Activated CD4-positive, alpha-beta memory T cell treated with anti-CD3 and anti-CD28 coated beads, Interleukin-2, amount 10 ng/mL, durations not matched to agents 7 days and 5 days (primary cell): ENCODE results near the gene CLEC11A. TPM values are rescaled to one million over a fixed set of nuclear protein-coding genes. Genes with fewer than 3 reads are reported as not detected.

Experiments used
- CTCF ChIA-PET: fragments of 350-600 bp; sonication (Branson Sonifier 250); formaldehyde crosslinking; loops from one replicate; lab custom pipeline; 2021; ENCODE audit warnings: antibody characterized with exemption, inconsistent platforms; lab: Charles Lee
- POLR2A ChIA-PET: fragments of 350-600 bp; sonication (Branson Sonifier 250); formaldehyde crosslinking; loops from one replicate; lab custom pipeline; 2021; ENCODE audit warnings: antibody characterized with exemption; lab: Charles Lee
- DNase-seq: peaks from one replicate; pipeline ENCODE4 v3.0.0-alpha.2; 2020
- H3K27ac Mint-ChIP-seq: one replicate; pipeline ENCODE4 v1.8.0; 2021; ENCODE audit warnings: mild to moderate bottlenecking, mixed read lengths
- H3K27me3 Mint-ChIP-seq: one replicate; pipeline ENCODE4 v1.8.0; 2021; ENCODE audit warnings: mixed read lengths
- H3K36me3 Mint-ChIP-seq: one replicate; pipeline ENCODE4 v1.8.0; 2021; ENCODE audit warnings: low read depth, mixed read lengths
- H3K4me1 Mint-ChIP-seq: one replicate; pipeline ENCODE4 v1.8.0; 2021; ENCODE audit warnings: mixed read lengths
- H3K4me3 Mint-ChIP-seq: one replicate; pipeline ENCODE4 v1.8.0; 2021; ENCODE audit warnings: mild to moderate bottlenecking, mixed read lengths
- H3K9me3 Mint-ChIP-seq: one replicate; pipeline ENCODE4 v1.8.0; 2021; ENCODE audit warnings: mixed read lengths
- total RNA-seq, 2 experiments: library from RNA; stranded (reverse); gene quantifications; one replicate each; pipeline ENCODE4 v1.2.3, GENCODE V29; 2021

The CLEC11A gene
- total RNA-seq, 2 experiments from 2014 or later = 0.43 to 0.65 TPM

DNA sequence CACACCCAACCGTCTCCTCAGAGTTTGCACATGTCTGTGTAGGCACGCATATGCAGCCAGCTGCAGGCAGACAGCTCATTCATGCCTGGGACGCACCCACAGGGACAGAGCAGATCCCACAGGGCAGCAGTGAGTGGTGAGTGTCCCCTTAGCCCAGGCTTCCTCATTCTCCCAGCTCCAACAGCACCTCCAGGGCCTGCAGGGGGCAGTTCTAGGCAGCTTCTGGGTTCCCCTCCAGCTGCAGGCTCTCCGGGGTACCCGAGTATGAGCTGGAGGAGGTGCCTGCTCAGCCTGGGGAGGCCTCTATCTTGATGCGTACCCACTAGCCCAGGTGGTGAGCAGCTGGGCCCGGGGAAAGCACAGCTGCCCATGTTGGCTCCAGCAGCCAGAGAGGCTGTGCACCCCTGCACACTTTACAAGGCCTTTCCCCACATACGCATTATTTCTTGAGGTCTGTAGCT is 2.2 kb upstream of the CLEC11A start:
- Mint-ChIP-seq H3K27ac (no peak overlapping the region), H3K27me3 (peaks cover 48% of the 10 kb centered on the region), H3K36me3 (no peaks in the 10 kb centered on the region), H3K4me3 (no peak overlapping the region), H3K9me3 (no peaks in the 10 kb centered on the region), H3K4me1 (peaks cover 15% of the 10 kb centered on the region)
- DNase-seq = no peak
- POLR2A ChIA-PET = no interaction called here
- CTCF ChIA-PET = interaction anchor here (0.6 to 1.1 kb wide), 2 partner anchors 15 to 143 kb away, joined by 3 read pairs; no protein-coding TSS in a partner anchor

DNA sequence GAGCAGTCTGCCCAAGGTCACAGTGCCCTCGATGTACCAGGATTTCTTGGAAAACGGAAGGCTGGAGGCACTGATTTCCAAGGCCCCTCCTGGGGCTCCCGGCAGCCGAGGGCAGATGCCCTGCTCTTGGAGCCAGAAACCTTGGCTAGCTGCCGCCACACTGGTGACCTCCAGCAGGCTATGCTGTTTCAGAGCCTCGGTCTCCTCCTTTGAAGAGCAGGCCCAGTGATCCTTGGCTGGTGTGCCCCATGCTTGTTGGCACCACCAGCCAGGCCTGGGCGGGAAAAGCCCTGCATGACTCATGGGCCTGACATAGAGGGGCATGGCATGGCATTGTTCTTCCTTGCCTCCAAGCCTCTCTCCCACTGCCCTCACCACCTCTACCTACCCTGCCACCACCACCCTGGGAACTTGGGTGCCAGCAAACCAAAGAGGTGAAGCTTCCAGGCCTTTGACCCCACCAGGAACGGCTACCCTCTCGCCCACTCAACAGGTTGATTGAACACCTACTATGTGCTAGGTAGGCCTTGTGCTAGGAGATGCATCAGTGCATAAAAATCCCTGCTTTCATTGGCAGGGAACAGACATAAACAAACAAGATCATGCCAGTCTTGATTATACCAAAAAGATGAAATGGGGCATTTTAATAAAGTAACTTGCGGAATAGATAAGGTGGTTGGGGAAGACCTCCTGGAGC is 1.6 kb upstream of the CLEC11A start:
- H3K4me1 Mint-ChIP-seq = peaks cover 18% of the 10 kb centered on the region
- H3K27me3 Mint-ChIP-seq = peaks cover 48% of the 10 kb centered on the region
- no peak overlapping the region for H3K27ac Mint-ChIP-seq
- POLR2A ChIA-PET = no interaction called here
- CTCF ChIA-PET = interaction anchor here (0.6 to 1.1 kb wide), 2 partner anchors 15 to 142 kb away, joined by 3 read pairs; no protein-coding TSS in a partner anchor
- no peak for DNase-seq
- no peak overlapping the region for H3K4me3 Mint-ChIP-seq
- H3K9me3 Mint-ChIP-seq = no peaks in the 10 kb centered on the region
- no peaks in the 10 kb centered on the region for H3K36me3 Mint-ChIP-seq

GRCh38 chr19:50722201-50723013 is 757 bp upstream of the CLEC11A start:
- DNase-seq = no peak
- H3K4me1 Mint-ChIP-seq = peaks cover 18% of the 10 kb centered on the region
- no peaks in the 10 kb centered on the region for H3K9me3 Mint-ChIP-seq
- H3K27me3 Mint-ChIP-seq = peaks cover 46% of the 10 kb centered on the region
- CTCF ChIA-PET = interaction anchor here (1.0 kb wide), 1 partner anchor 61 kb away, joined by 7 read pairs; no protein-coding TSS in a partner anchor
- POLR2A ChIA-PET = no interaction called here
- H3K27ac Mint-ChIP-seq = no peak overlapping the region
- H3K36me3 Mint-ChIP-seq = no peaks in the 10 kb centered on the region
- no peak overlapping the region for H3K4me3 Mint-ChIP-seq

DNA sequence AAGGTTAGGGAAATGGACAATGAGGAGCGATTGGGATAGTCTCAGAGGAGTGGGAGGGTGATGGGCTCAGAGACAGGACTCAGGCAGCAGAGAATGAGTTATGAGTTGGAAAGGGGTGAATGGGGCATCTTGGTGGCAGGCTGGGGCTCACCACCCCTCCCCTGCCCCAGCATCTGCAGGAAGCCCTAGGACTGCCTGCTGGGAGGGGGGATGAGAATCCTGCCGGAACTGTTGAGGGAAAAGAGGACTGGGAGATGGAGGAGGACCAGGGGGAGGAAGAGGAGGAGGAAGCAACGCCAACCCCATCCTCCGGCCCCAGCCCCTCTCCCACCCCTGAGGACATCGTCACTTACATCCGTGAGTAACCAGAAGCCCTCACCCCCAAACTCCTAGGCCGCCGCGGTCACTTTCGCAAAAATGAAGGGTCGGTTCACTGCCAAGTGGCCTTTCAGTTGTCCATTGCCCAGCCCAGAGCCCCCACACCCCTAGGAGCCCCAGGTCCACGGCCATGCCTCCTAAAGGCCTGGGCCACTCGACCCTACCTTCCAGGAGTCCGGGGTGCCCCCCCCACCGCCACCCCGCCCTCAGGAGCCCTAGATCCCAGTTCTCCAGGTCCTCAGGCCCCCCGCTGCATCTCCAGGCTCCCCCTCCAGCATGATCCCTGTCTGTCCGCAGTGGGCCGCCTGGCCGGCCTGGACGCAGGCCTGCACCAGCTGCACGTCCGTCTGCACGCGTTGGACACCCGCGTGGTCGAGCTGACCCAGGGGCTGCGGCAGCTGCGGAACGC is 764 bp downstream of the CLEC11A start:
- Mint-ChIP-seq H3K4me3 (peak overlapping the region; percentile 7), H3K27ac (no peak overlapping the region), H3K36me3 (no peaks in the 10 kb centered on the region), H3K9me3 (no peaks in the 10 kb centered on the region), H3K27me3 (peaks cover 43% of the 10 kb centered on the region), H3K4me1 (peaks cover 24% of the 10 kb centered on the region)
- POLR2A ChIA-PET = interaction anchor here (1.5 kb wide), 1 partner anchor 75 kb away, joined by 3 read pairs; no protein-coding TSS in a partner anchor
- CTCF ChIA-PET = interaction anchor here (1.4 to 1.6 kb wide), 4 partner anchors 11 to 355 kb away, joined by 3 to 8 read pairs (median 5); no protein-coding TSS in a partner anchor
- DNase-seq = no peak

DNA sequence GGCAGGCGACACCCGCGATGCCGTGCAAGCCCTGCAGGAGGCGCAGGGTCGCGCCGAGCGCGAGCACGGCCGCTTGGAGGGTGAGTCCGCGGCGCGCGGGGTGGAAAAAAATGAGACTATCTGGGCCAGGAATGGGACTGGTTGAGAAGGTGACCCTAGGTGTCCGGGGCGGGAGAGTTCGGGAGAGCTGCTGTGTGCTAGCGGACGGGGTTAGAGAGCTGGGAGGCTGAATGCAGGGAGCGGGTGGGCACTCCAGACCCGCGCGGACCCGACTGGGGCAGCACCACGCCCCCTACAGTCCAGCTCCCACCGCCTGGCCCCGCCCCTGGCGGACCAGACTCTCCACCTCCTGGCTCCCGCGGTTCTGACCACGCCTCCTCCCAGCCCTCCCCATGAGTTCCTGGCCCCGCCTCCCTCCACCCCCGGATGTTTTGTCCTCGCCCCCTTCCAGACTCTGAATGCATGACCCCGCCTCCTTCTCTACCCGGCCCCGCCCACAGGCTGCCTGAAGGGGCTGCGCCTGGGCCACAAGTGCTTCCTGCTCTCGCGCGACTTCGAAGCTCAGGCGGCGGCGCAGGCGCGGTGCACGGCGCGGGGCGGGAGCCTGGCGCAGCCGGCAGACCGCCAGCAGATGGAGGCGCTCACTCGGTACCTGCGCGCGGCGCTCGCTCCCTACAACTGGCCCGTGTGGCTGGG is 1.5 kb downstream of the CLEC11A start:
- Mint-ChIP-seq H3K27ac (no peak overlapping the region), H3K9me3 (no peaks in the 10 kb centered on the region), H3K27me3 (peaks cover 43% of the 10 kb centered on the region), H3K4me3 (peak overlapping the region; percentile 70), H3K36me3 (no peaks in the 10 kb centered on the region), H3K4me1 (peaks cover 24% of the 10 kb centered on the region)
- peak; percentile 95 for DNase-seq
- POLR2A ChIA-PET = interaction anchor here (0.8 to 1.5 kb wide), 3 partner anchors 74 to 699 kb away, joined by 3 read pairs; partner anchors contain the start of genes VRK3 and ZNF473
- CTCF ChIA-PET = interaction anchor here (0.6 to 1.6 kb wide), 13 partner anchors 10 to 367 kb away, joined by 3 to 8 read pairs (median 4); no protein-coding TSS in a partner anchor

- Mint-ChIP-seq H3K4me3 (peak overlapping the region; percentile 70), H3K4me1 (peaks cover 20% of the 10 kb centered on the region), H3K36me3 (no peaks in the 10 kb centered on the region), H3K27me3 (peaks cover 39% of the 10 kb centered on the region), H3K9me3 (no peaks in the 10 kb centered on the region), H3K27ac (no peak overlapping the region)
- CTCF ChIA-PET = interaction anchor here (0.6 to 1.6 kb wide), 12 partner anchors 9 to 368 kb away, joined by 3 to 8 read pairs (median 4); no protein-coding TSS in a partner anchor
- DNase-seq = no peak
- POLR2A ChIA-PET = interaction anchor here (0.8 to 1.5 kb wide), 3 partner anchors 73 to 700 kb away, joined by 3 read pairs; partner anchors contain the start of genes VRK3 and ZNF473
Measured at GRCh38 chr19:50725218-50725910, 2.2 kb downstream of the CLEC11A start.

- no peaks in the 10 kb centered on the region for H3K36me3 Mint-ChIP-seq
- peaks cover 18% of the 10 kb centered on the region for H3K4me1 Mint-ChIP-seq
- H3K4me3 Mint-ChIP-seq = peak overlapping the region; percentile 70
- no peak for DNase-seq
- peaks cover 34% of the 10 kb centered on the region for H3K27me3 Mint-ChIP-seq
- ChIA-PET POLR2A (no interaction called here), CTCF (no interaction called here)
- no peak overlapping the region for H3K27ac Mint-ChIP-seq
- H3K9me3 Mint-ChIP-seq = no peaks in the 10 kb centered on the region
Measured at GRCh38 chr19:50725911-50726230, 2.7 kb downstream of the CLEC11A start.

DNA sequence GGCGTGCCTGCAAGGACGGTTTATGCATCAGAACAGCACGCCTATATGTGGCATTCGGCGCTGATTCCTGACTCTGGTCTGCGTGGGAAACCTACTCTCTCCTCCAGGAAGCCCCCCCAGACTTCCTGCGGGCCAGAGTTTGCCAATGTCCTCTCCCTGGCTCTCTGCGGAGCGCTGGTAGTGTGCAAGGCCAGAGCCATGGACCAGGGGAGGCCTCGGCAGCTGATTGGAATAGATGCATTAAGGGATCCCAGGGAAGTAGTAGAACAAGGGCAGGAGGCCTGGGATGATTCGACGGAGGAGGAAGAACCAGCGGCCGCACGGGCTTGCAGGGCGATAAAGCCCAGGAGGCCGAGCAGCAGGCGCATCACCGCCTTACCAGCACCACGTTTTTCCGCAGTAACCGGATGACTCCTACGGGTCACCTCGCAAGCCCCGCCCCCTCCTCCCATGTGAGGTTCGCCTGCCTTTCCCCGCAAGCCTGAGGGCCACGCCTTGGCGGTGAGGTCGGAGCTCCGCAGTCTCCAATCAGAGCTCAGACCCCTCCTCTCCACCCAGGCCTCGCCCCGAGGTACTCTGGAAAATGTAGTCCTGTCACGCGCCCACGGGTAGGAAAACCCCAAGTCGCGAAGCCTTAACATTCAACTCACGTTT is 5.0 kb downstream of the CLEC11A start:
- ChIA-PET CTCF (no interaction called here), POLR2A (interaction anchor here (1.1 kb wide), 1 partner anchor 76 kb away, joined by 3 read pairs; no protein-coding TSS in a partner anchor)
- Mint-ChIP-seq H3K36me3 (no peaks in the 10 kb centered on the region), H3K27me3 (peaks cover 20% of the 10 kb centered on the region), H3K4me1 (peaks cover 15% of the 10 kb centered on the region), H3K27ac (no peak overlapping the region), H3K9me3 (no peaks in the 10 kb centered on the region), H3K4me3 (no peak overlapping the region)
- peak; percentile 49 for DNase-seq

DNA sequence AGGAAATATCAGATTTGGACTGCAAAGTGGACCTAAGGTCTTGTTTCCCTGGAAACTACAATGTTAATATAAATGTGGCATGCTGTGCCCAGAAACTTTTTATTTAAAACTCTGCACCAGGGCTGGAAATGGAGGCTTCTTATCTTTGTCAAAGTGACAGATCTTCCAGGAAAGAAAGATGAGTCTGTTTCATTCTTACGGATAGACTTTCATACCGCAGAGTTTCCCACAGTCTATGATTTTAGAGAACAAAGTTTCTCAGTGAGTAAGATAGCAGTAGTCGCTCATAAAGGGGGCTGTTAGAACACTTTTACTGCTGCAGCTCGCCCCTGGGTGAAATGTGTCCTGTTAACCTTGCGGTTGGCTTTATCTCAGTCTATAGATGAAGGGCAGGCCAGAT is 6.7 kb downstream of the CLEC11A start:
- H3K36me3 Mint-ChIP-seq = no peaks in the 10 kb centered on the region

GRCh38 chr19:50735869-50736268 is 12.7 kb downstream of the CLEC11A start:
- Mint-ChIP-seq H3K9me3 (no peaks in the 10 kb centered on the region), H3K36me3 (no peaks in the 10 kb centered on the region), H3K4me3 (no peak overlapping the region), H3K4me1 (no peaks in the 10 kb centered on the region), H3K27ac (no peak overlapping the region), H3K27me3 (peaks cover 10% of the 10 kb centered on the region)
- CTCF ChIA-PET = no interaction called here
- DNase-seq = no peak
- POLR2A ChIA-PET = no interaction called here

More for the DNA sequence above, 6.7 kb downstream of the CLEC11A start:
- Mint-ChIP-seq H3K4me1 (peaks cover 13% of the 10 kb centered on the region), H3K27ac (no peak overlapping the region), H3K9me3 (no peaks in the 10 kb centered on the region), H3K27me3 (peaks cover 10% of the 10 kb centered on the region), H3K4me3 (no peak overlapping the region)
- DNase-seq = no peak
- ChIA-PET CTCF (no interaction called here), POLR2A (no interaction called here)

DNA sequence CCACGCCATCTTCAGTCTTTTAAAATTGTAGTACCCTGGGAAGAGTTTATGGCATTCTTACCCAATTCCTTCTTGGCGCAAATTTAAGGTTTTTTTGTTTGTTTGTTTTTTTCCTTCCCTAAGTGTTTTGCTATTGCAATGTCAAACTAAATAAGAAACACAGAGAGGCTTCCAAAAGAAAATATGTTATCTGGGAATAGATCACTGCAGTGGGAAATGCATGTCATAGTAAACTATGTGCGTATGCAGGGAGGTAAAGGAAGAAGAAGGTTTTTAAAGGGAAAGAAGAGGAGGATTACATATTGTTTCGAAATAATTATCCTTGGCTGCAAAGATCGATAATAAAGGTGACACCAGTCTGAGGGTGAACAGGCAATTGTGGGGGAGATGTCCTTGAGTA is 13.2 kb downstream of the CLEC11A start:
- no peaks in the 10 kb centered on the region for H3K9me3 Mint-ChIP-seq
- CTCF ChIA-PET = no interaction called here
- peaks cover 10% of the 10 kb centered on the region for H3K27me3 Mint-ChIP-seq
- no peaks in the 10 kb centered on the region for H3K4me1 Mint-ChIP-seq
- no peak overlapping the region for H3K27ac Mint-ChIP-seq
- no peak for DNase-seq
- POLR2A ChIA-PET = no interaction called here
- H3K4me3 Mint-ChIP-seq = no peak overlapping the region
- H3K36me3 Mint-ChIP-seq = no peaks in the 10 kb centered on the region
